Measurements from ENCODE around the gene MAGI1.
A peak's percentile ranks its signal among the peaks of the same experiment; 100 is the strongest.
"Not testable (repeated sequence)": the region's sequence is repeated elsewhere in the genome, so short reads cannot be mapped to it uniquely, and the experiment has no call there.

MAGI1 gene

DNA sequence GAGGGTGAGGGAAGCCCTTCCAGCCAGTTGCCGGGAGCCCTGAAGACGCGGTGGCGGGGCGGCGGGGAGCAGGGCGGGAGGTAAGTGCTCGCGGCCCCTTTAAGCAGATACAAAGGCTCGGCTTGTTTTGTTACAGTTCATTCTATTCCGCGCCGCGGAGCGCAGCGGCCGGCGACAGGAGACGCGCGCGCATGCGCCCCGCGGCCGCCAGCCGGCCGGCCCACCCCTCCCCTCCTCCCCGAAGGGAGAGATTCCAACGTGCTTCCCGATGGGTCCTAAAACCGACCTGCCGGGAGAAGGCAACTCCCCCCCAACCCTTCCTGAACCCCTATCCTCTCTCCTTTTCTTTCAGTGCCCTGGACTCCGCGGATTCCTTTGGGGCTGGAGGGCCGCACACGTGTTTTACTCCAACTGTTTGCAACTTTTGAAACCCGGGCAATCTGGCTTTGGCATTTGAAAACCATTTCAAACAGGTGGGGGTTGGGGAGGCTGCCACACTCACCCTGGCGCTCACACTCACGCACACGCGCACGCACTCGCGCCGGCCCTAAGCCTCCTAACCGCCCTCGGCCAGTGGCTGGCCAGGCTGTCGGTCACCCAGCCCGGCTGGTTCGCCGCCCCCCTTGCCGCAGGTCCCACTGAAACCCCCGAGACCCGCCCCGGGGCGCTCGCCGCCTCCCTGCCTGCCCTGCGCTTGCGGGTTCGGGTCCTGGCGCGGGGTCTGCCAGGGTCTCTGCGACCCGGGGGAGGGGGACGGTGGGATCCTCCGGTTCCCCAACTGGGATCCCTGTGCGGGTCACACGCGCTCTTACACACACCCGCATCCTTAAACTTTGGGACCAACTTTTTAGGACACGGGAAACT lies at the start of gene MAGI1:
Gene MAGI1, minus strand, starts transcription at position 193 of the 864 bp plus-strand sequence. CDS start 610 bp downstream, outside the sequence.
- DNase-seq = peak; percentile 96

DNA sequence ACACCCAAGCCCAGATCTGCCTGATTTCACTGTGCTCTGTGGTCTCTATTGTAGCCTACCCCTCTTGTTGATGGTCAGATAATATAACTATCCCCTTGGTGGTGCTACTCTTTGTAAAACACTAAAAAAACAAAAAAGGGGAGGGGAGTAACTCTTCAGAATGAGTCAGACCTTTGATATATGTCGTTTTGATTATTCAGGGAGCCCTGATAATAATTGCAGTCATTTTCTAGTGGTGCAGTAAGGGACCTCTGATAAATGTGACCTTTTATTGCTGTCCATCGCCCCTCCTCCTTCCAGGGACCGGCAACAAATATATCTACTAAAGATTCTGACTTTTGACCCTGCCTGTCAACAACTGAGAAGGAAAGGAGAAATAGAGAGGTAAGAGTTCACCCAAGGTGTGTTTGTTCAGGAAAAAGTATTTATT lies 45.1 kb upstream of the MAGI1 start:
- no peak for DNase-seq

DNA sequence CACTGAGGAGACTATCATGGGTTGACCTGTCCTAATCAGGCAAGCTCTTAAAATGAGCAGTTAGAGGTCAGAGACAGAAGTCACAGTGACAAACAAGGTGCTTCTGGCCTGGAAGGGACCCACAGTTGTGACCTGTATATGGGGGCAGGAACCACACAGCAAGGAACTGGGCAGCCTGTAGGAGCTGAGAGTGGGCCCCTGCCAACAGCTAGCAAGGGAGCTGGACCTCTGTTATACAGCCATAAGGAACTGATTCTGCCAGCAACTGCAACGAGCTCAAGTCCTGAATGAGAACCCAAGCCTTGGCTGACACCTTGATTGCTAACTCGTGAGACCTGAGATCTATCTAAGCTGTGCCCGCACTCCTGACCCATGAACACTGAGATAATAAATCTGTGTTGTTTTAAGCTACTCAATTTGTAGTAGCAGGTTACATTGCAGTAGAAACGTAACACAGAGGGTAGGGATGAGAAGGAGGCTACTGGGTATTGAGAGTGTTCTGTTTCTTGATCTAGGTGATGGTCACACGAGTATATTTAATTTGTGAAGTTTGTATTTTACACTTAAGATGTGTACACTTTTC lies 44.5 kb upstream of the MAGI1 start:
- DNase-seq = no peak

DNA sequence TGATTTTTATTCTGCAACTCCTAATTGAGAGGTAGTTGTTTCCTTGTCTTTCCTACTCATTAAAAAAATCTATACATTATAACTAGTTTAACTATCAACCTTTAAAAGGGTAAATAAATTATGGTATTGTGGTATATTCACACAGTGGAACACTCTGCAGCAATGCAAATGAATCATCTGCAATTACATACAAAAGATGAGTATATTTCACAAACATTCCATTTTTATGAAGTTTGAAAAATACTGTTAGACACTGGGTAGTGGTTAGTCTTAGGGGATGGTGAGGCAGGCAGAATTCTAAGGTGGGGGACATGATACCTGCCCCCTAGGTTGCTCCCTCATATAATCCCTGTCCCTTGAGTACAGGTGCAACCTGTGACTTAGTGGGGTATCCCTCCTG lies 44.0 kb upstream of the MAGI1 start:
- no peak for DNase-seq

DNA sequence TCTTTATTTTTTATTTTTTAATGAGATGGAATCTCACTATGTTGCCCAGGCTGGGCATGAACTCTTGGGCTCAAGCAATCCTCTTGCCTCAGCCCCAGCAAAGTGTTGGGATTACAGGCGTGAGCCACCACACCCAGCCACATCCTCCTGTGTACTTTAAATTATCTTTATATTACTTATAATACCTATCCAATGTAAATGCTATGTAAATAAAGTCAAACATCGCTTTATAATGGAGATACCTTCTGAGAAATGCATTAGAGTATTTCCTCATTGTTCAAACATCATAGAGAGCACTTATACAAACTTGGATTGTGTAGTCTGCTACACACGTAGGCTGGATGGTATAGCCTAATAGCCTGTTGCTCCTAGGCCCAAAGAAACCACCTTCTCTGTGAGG lies 41.4 kb upstream of the MAGI1 start:
- no peak for DNase-seq

DNA sequence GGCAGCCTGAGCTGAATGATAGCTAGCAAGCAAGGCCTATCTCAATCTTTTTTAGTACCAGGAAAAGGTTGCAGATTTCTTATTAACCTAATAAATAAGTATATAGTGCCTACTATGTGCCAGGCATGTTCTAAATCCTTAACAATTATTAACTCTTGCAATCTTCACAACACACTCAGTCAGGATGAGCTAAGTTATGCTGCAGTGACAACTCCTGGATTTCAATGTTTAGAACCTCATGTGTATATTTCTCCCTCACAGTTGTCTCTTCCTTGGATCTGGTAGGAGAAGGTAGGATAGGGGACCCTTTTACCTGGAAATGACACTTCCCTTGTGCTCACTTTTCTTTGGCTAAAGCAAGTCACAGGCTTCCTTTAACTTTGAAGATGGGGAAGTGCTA lies 39.3 kb upstream of the MAGI1 start:
- DNase-seq = no peak

DNA sequence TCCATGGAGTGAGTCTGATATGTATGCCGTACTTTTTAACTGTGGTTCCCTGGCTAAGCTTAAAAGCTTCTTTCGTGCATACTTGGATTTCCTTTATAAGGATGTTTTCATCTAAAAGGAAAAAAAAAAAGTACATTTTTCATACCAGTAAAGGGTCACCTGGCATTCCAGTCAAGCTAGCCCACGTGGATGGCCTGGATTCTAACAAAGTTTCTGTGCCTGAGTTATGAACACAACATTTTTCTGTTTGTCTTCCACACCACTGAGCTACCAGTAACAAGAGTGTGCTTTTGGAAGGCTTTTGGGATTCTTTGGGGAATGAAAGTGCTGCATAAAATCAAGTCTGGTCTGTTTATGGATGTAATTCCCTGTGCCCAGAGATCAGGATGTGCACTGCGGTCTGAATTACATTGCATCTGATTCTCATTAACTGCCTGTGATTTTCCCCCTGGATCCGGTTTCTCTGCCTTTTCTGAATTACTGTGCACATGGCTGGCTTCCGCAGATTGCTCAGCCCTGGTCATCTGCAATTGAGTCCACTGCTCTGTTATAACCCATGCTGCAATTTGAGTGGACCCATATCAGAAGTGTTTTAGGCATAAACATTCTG lies 38.2 kb upstream of the MAGI1 start:
- peak; percentile 54 for DNase-seq

DNA sequence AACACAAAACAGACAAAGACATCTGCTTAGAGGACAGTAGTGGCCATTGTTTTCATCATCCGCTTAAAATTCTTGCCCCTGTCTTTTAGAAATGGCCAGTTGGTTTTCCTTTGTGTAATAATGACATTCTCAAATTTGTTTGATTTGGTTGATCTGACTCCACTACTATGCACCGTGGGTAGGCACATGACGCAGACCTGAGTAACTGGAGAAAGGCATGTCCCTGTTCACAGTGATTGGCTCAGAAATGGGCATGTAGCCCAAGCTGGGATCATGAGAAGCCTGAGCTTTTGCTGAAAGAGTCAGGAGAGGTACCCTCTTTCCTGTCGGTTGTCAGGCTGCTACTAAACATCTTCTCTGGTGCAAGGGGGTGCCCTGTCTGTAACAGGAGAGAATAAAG lies 36.6 kb upstream of the MAGI1 start:
- DNase-seq = no peak

DNA sequence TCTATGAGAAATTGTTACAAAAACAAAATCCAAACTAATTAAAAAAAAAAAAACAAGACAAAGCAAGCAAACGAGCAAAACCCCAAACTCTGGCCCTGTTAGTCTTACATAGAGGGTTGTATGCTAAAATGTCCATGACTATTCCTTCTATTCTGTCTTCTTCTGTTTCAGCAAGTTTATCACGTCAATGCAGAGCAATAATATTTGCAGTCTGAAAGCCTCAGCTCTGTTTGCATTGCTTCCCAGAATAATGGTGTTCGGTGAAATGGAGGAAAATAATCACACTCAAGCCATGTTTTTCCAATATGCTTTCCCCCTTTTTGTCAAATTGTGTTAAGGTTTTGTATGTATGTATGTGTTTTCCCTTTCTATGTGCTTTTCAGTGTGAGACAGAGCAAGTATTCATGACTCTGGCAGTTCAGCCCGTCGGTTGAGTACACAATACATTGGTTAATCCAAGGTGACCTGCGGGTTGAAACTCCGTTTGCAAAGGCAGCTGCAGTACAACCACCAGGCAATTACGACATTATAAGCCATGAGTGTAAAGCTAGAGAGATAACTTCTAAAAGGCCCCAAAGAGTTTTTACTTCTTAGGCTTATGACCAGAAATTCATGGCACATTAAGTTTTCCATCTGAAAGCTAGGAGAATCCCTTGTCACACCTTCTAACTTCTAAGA lies 34.9 kb upstream of the MAGI1 start:
- no peak for DNase-seq

DNA sequence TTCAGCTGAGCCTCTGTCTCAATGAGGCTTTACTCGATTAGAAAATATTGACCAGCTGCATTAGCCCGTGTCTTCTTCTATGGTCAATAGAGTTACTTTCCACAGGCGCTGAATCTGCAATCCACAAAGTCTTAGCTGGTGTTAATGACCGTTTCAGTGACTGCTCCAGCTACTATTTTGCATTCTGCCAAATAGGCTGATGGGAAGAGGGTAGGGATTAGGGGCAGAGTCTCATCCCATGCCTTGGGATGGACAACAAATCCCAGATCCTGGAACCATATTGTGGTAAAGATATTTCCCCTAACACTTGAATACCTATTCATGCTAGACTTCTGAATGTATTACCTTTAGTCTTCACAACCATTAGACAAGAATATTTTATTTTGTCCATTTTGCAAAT lies 29.5 kb upstream of the MAGI1 start:
- DNase-seq = no peak

DNA sequence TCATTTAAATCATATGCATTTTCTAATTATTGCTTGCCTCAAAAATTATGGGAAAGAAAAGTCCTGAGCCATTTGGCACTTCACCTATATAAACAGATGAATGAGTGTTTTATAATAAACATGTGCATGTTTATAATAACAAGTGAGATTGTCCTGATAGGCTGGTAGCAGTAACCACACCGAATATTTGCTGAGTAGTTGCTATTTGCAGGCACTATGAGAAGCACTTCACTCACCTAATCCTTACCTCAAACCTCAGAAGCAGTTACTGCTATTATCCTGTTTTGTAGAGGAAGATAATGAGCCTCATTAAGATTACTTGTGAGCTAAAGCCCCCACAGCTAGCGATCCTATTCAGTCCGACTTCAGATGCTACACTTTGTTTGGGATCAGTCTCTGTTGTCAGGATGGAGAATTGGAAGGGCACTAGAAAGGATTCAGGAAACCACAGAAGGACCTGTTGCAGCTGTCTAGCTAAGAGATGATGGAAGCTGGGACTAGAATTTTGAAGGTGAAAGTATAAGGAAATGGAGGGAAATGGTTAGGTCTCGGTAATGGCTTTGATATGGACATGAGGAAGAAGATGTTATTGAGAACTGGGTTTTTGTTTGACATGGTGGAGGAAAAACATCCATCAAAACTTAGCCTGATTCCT lies 28.4 kb upstream of the MAGI1 start:
- no peak for DNase-seq

DNA sequence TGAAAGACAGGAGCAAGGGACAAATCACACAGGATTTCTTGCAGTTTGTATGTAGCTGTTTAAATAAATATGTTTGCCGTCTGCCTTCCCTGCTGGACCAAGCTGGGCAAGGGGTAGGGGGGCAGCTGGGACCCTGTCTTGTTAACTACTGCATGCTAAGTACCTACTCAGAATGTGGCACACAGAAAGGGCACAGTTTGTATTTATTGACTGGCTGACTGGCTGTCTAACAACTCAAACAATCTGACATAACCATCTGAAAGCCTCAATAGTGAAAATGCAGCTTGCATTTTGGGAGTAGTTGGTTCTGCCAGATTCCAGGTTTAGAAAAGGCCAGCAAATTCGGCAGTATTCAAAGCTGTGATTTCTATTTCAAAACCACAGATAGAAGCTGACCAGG lies 16.6 kb upstream of the MAGI1 start:
- no peak for DNase-seq

DNA sequence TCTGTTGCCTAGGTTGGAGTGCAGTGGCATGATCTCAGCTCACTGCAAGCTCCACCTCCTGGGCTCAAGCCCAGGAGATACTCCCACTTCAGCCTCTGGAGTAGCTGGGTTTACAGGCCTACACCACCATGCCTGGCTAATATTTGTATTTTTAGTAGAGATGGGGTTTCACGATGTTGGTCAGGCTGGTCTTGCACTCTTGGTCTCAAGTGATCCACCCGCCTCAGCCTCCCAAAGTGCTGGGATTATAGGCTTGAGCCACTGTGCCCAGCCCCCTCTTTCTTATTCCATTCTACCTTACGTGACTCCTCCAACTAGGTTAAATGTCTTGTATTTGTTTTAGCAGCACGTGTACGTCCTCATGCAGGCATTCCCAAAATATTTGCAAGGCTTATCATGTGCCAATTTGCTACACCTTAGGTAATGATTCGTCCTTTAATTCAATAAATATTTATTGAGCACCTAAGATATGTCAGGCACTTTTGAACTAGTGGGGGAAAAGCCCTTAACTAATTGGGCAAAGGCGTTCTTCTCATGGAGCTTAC lies 14.9 kb upstream of the MAGI1 start:
- no peak for DNase-seq

DNA sequence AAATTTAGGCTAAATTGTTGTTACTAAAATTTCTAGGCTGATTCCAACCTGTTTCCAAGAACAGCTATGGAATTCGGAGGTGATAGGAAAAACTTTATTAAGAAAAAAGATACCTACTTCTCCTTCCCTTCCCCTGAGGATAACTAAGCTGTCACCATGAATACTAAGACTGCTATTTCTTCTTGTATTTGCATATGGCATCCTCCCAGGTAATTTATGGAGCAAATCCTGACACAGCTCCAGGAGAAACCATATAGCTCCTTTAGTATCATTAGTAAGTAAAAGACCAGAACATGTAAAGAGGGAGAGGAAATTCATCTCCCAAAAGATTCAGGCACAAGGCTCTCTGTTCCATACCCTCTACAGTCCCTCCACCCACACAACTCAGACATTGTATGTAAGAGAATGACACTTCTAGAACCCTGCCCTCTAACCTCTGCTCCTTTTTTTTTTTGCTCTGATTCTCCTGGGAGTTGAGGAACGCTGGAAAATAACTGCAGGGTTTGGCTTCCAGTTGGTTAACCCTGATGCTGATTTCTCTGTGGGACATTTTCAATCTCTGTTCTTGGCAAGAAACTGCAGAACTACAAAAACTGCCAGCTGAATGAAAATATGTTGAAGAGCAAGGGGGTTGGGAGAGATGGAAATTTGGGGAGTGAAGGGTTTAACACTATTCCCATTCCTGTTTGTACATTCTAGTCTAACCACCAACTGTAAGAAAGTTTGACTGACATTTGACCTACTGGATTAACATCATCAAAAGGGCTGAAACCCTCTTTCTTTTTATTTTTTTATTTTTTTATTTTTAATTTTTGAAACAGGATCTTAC lies 14.2 kb upstream of the MAGI1 start:
- no peak for DNase-seq

DNA sequence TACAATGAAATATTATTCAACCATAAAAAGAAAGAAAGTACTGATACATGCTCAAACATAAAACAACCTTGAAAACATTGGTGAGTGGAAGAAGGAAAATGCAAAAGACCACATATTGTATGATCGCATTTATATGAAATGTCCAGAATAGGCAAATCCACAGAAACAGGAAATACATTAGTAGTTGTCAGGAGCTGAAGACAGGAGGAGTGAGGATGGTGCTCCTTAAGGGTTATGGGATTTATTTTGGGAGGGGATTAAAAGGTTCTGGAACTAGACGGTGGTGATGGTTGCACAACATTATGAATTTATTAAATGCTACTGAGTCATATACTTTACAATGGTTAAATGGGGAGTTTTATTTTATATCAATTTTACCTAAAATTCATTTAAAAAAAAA lies 12.1 kb upstream of the MAGI1 start:
- no peak for DNase-seq

DNA sequence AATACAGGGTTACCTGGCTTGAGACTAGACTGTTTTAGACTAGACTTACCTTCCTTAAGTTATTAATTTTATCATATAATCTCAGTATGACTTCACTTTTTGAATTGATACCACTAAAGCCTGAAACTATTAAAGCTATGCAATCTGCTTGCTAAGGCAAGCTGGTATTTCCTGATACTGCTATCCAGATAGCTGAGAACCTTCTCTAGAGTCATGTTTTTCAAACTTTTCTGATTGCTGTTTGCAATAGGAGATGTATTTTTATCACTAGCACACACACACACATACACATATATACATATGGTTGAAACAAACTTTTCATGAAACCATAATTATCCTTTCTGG lies 9.3 kb upstream of the MAGI1 start:
- DNase-seq = no peak

DNA sequence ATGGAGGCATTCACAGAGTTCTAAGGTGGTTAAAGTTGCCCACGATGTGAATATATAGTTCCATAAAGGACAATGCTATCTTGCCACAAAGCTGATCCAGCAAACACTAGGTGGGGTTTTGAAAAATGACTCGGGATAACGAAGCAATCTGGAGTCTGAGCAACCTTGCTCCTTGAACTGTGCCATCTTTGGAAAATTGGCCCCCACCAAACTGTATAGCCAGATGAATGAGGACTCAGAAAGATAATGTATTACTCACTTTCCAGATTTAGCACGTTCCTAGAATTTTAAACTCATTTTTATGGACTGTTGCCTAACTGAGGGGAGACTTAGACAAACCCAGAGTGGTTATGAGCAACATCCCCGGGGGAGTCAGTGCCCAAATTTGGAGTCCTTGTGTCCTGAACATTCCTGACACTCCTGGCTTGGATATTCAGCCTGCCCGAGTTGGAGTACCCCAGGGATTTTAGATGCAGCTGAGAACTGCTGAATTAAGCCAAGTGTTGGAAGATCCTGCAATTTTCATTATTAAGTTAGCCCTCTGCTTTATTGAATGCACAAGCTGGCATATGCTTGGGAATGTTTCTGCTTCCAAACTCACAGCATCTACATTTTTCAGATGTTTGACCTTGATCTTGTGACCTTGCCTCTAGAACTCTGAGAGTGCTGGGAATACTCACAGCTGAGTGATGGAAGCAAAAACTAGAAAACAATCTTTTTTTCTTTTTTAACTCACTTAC lies 8.8 kb upstream of the MAGI1 start:
- DNase-seq = no peak

DNA sequence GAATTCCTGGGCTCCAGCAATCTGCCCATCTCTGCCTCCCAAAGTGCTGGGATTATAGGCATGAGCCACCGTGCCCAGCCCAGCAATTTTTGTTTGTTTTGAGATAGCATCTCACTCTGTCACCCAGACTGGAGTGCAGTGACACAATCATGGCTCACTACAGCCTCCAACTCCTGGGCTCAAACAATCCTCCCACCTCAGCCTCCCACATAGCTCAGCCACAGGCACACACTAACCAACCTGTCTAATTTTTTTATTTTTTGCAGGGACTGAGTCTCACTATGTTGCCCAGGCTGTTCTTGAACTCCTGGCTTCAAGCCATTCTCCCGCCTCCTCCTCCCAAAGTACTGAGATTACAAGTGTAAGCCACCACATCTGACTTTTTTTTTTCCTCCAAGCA lies 7.6 kb upstream of the MAGI1 start:
- not testable (repeated sequence) for DNase-seq

DNA sequence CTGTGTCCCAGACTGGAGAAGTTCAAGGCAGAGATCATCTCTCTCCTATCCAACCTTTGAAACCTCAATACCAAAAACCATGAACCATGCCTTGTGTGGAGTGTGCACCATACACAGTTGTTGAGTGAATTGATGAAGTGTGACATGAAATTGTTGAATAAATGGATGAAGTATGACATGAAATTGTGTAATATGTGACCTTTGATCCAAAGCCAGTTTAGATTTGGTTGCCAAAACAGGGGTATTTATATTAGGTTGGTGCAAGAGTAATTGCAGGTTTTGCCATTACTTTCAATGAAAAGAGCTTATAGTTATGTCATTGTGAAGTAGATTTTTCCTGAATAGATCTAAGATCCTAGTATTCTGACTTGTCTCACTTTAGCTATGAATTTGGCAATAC lies 3.1 kb upstream of the MAGI1 start:
- DNase-seq = no peak

DNA sequence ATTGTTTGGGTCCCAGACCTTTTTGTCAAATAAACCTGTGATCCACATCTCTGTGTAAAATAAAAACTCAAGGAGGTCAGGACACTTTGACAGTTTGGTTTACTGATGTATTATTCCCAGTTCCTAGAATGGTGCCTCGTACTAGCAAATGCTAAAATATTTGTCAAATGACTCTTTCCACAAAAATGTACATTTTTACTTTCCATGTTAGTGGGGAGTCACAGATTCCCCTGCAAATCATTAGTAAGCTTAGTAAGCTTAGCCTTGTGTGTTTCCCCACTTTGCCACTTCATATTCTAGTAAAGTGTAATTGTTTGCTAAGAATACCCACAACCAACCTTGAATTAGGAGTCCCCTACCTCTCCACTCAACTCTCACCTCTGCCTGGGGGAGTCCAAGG lies 2.4 kb upstream of the MAGI1 start:
- DNase-seq = no peak

DNA sequence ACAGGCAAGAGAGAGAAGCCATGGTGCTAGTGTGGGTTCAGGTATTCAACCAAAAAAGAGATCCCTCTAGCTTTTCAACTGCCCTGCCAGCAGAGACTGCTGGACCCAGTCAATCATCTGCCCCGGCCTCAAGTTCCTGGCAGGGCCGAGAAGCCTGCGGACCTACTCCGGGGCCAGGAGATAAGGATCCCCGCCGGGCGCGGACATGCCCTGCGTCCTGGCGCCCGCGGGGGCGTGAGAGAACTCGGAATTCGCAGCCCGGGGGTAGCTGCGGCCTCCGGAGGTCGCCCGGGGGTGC lies 821 bp upstream of the MAGI1 start:
- DNase-seq = peak; percentile 35

DNA sequence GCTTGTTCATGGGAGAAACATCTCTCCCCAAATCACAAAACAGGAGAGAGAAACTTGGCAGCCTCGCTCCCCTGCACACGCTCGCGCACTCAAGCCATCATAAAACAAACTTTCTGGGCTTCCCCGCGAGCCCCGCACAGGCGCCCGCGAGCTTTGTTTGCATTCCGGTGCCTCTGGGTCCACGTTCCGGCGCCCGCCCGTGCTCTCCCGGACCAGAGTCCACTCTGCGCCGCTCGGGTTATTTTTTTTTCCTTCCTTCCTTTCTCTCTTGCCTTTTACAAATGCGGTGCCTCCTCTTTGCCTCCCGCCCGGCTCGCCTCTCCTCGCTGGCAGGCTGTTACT lies 363 bp downstream of the MAGI1 start:
- DNase-seq = no peak

All from left hindlimb (tissue), 1 donor.